D721Med (cell line): ENCODE data around the gene DNASE2.
A peak's percentile ranks its signal among the peaks of the same experiment; 100 is the strongest.

ENCODE experiments used
- DNase-seq: peaks from one replicate; pipeline ENCODE4 v3.0.0; 2011; ENCODE audit warnings: low spot score; ENCODE audit not compliant: insufficient read length
- FAIRE-seq: peaks from 2 replicates; lab custom pipeline; 2011; peaks lifted over from hg19 to GRCh38; lab: Jason Lieb, UNC
- TF ChIP-seq, protein P1 (sequence below): IDR thresholded peaks from 2 replicates; pipeline ENCODE4 v1.5.1; 2012; ENCODE audit warnings: mild to moderate bottlenecking, control low read depth; ENCODE audit not compliant: insufficient read depth; ENCODE audit errors: missing control alignments

DNASE2 gene

DNA sequence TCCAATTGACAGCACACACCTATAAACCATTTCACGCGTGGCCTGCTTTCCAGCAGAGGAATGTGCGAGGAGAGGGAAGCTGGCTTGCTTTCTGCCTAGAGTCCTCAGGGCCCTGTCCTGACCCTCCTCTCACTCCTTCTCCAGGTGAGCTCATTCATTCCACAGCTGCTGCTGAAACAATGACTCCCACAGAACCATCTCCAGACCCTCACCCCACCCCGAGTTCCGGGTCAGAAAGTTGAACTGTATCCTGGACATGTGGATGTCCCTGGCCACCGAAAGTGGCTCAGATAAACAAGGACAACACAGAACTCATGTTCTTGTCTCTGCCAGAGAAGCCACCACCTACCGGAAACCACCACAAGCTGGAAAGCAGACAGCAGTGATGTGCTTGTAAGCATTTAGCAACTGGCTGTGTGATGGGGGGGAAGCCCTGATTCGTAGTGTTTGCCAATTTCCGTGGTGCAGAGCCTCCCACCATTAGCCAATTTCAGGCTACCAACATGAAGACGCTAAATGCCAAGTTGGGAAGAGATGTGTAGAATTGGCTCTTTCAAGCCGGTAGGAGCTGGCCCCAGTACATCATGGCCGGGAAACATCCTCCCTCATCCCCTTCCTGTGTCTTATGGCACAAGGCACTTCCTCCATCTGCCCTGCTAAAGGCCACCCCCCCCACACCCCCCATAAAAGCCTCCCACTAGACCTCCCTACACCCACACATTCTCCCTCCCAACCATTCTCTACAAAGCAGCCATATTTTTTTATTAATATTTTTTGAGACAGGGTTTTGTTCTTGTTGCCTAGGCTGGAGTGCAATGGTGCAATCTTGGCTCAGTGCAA lies 32.8 kb upstream of the DNASE2 start:
- FAIRE-seq (no peak), DNase-seq (no peak)
- TF ChIP-seq, protein P1, sequence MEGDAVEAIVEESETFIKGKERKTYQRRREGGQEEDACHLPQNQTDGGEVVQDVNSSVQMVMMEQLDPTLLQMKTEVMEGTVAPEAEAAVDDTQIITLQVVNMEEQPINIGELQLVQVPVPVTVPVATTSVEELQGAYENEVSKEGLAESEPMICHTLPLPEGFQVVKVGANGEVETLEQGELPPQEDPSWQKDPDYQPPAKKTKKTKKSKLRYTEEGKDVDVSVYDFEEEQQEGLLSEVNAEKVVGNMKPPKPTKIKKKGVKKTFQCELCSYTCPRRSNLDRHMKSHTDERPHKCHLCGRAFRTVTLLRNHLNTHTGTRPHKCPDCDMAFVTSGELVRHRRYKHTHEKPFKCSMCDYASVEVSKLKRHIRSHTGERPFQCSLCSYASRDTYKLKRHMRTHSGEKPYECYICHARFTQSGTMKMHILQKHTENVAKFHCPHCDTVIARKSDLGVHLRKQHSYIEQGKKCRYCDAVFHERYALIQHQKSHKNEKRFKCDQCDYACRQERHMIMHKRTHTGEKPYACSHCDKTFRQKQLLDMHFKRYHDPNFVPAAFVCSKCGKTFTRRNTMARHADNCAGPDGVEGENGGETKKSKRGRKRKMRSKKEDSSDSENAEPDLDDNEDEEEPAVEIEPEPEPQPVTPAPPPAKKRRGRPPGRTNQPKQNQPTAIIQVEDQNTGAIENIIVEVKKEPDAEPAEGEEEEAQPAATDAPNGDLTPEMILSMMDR, result no peak

DNA sequence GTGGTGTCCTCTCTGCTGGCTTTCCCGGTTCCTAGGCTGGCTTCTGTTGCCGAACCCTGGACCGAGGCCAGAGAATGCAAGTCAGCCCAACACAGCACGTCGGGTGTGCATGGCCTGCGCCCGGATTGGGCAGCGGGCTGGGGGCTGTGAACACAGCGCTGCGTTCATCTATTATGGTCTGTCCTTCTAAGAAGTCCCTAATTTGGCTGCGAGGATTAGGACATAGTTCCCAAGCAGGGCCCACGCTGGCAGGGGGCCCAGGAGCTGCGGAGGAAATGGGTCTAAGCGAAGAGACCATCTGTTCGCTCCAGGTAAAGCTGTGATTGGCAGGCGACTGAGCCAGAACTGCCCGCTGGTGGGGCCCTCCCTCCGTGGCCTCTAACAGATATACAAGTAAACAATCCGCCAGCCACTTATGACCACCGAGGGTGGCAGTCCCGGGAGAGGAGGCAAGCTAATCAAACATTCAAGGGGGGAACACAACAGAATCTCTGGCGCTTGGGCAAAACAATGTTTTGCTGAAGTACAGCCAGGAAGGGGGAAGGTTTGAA lies 31.8 kb upstream of the DNASE2 start:
- DNase-seq (peak; percentile 70), FAIRE-seq (no peak)

DNA sequence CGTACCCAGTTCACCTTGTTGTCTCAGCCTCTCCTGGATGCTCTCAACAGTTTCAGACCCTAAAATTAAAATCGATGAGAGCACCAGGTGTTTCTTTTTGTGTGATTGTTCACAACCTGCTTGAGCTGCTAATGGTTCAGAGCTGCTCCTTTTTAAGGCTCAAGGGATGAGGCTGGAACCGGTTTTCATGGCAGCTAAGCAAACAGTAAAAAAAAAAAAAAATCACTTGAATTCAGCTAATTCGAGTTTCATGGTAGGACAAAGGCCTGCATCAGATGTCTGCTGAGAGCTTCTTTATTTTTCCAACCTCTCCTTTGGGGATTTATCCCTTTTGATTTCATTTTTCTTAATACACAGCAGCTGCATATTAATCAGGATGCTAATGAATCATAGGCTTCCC lies 31.3 kb upstream of the DNASE2 start:
- TF ChIP-seq, protein P1, result no peak
- DNase-seq, result no peak
- FAIRE-seq, result no peak

More for the DNA sequence above, 31.8 kb upstream of the DNASE2 start:
- TF ChIP-seq, protein P1, result no peak

DNA sequence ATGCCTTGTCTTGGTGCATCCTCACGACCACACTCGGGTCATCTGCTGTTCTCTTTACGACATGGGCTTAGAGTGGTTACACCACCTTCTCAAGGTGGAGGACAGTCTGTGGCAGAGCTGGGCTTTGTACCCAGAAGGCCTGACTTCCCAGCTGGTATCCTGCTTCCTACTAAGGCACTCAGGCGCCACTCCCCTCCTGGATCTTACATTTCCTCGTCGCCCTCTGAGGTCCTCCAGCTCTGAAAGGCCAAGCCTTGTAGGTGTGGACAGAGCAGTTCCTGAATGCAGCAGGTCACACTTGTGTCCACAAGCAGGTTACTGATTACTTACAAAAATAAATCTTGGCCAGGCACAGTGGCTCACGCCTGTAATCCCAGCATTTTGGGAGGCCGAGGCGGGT lies 25.9 kb upstream of the DNASE2 start:
- DNase-seq, result no peak
- no peak for FAIRE-seq
- TF ChIP-seq, protein P1, result no peak

DNA sequence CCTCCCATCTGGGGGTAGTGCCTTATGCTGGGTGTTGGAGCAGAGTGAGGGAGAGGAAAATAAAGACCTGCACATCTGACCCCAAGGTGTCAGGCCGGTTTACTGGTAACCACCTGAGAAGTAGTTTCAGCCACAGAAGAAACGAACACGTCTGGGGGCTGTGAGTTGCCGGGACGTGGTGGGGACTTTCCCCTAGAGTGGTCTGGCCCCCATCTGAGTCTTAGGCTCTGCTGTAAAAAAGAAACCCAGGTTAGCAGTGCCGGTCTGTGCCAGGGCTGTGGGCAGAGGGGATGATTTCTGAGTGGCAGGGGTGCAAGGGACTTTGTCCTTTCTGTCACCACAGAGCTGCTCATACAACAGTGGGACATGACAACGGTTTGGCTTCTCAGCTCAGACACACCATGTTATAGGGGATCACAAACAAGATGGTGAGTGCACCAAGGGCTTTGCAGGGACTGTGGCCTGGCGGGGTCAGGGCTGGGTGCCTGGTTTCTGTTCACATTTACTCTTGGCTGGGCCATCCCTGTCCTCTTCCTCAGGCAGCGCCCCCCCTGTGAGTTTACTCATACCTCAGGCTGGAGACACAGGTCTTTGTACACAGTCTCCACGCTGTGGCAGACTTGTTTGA lies 18.8 kb upstream of the DNASE2 start:
- DNase-seq, result no peak
- TF ChIP-seq, protein P1, result no peak
- FAIRE-seq, result no peak

DNA sequence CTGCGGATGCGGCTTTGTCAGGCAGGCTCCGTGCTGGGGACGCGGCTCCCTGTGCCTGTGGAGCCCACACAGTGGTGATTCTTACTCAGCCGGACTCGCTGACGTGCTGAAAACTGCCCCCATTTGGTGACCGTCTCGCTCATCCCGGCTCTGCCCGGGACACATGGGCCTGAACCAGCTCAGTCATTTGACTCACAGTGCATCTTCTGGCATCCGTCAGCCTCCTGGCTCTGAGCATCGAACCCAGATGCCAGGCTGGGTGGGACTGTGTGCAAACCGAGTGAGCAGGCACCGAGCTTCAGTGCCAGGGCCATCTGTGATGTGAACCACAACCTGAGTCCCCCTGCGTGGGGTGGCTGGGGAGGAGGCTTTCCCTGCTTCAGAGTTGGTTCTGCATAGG lies 15.2 kb upstream of the DNASE2 start:
- FAIRE-seq, result no peak
- no peak for DNase-seq
- TF ChIP-seq, protein P1, result no peak
